NCI-H524 (cell line): Measurements from ENCODE around the gene RAB3C.

Experiments used
- DNase-seq, 2 experiments: peaks; one replicate each; lab custom pipeline; 2025; lab: John Stamatoyannopoulos, UW

The RAB3C gene

DNA sequence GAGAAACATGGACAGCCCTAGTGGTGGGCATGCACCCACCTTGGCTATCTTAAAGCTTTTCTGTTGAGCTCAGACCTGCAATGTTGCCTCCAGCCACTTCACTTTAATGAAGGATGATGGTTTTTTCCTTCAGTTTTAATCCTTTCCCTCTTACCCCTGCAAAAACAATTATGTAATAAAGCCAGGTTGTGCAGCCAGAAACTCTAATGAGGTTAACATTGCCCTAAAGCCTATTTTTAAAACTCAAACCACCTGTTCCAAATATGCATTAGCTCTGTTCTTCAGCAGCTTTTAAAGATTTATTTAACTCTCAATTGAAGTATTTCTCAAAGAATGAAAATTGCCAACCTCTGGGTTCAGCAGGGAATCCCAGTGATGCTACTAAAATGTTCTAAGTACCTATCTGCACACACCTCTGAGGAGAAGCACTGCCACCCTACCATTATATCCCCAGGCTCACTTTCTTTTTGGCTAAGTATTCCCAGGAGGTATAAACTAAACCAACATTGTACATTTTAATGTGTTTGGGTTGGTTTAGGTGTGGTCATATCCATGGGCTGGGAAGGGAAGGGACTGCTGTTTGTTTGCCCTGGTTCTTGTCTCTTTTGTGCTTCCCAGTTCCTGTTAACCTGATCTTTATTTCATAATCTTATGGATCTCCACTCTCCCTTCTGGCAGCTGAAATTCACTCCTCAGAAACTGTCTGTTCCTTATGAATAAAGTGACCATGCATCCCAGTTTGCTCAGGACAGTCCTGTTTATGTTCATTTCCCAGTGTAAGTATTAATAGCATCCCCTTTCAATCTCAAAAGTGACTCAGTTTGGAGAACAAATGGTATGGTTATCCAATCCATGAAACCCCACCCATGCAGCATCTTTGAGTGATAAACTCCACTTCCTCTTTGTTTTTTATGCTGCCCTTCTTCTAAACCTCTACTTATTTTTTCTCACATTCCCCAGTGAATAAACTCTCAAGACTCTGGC is 251.7 kb downstream of the RAB3C start:
- DNase-seq: peak; percentile 10 to 45

DNA sequence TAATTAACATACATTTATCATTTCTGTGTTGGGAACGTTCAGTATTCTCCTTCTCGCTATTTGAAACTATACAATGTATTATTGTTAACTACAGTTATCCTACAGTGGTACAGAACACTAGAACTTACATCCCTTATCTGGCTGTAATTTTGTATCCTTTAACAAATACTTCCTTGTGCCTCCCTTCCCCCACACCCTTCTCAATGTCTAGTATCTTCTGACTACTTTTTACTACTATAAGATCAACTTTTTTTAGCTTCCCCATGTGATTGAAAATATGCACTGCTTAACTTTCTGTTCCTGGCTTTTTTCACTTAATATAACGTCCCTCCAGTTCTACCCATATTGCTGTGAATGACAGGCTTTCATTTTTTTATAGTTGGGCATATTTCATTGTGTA is 253.5 kb downstream of the RAB3C start:
- DNase-seq: no peak

DNA sequence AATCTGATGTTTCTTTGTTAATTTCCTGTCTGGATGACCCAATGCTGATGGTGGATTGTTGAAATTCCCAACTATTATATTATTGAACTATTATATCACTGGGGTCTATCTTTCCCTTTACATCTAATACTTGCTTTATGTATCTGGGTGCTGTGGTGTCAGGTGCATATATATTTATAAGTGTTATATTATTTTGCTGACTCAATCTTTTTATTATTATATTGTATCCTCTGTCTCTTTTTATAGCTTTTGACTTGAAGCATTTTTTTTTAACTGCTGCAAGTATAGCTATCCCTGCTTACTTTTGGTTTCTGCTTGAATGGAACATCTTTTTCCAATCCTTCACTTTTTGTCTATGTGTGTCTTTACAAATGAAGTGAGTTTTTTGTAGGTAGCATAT is 255.9 kb downstream of the RAB3C start:
- DNase-seq: no peak

GRCh38 chr5:58842852-58843251 is 260.0 kb downstream of the RAB3C start:
- no peak for DNase-seq

DNA sequence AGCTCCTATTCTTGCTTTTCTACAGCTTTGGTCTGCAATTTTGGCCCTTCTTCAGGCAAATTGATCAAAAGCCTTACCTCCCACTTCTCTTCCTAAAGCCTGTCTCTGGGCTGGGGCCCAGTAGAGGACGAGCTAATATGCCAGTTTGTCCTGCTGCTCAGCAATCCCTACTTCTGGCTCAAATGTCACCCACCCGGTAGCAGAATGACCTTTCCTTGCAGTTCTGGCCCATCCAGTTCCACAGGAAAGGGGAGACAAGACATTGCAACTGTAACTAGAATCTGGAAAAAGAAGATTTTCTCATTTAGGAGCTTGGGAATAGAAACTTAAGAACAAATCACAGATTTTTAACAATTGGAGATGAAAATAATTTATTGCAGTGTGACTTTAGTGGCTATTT is 261.5 kb downstream of the RAB3C start:
- DNase-seq: no peak

- DNase-seq: no peak
Measured at GRCh38 chr5:58847041-58847440, 264.2 kb downstream of the RAB3C start.

DNA sequence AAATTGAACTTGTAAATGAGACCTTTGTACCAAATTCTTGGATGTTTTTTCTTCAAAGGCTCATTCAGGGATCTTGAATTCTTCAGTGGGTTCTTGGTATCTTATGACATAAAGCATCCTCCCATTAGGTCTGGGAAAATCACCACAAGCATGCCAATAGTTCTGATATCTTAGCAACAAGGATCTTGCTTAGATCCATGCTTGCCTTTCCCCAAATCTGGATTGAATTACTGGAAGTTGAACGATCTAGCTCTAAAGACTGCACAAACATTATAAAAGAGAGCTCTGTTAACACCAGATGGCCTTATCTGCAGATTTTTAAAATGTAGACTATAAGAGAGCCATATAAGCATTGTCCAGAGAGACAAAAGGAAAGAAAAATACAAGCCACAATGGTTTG is 266.3 kb downstream of the RAB3C start:
- DNase-seq: no peak

DNA sequence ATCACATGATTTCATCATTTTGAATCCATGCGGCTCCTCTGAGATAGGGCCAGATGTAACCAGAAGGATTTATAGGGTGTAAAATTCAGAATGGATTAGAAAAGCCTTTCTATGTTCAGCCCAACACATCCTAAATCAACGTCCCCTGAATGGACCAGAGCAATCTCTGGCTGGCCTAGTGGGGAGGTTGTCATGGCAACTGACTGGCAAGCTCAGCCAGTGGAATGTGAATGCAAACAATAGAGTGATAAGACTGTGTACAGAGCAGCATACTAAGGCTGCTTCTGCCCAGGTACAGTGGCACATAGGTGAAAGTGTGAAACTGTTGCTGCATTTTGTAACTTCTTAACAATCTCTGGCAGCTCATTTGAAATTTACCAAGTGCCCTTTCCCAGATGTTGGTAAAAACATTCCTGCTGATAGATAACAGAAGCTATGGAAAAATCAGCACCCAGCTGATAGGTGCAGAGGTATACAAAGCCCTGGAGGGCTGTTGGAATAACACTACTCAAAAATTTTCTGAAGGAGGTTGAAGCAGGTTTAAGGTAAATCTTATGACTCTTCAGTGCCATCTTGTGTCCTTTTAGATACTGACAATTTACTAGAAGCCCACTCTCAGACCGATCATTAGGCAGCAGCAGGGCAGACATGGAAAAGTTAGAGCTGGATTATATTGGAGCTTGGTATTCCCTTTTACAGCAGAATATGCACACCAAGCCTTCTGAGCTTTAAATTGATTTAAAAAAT is 267.2 kb downstream of the RAB3C start:
- DNase-seq: peak; percentile 51 to 77

DNA sequence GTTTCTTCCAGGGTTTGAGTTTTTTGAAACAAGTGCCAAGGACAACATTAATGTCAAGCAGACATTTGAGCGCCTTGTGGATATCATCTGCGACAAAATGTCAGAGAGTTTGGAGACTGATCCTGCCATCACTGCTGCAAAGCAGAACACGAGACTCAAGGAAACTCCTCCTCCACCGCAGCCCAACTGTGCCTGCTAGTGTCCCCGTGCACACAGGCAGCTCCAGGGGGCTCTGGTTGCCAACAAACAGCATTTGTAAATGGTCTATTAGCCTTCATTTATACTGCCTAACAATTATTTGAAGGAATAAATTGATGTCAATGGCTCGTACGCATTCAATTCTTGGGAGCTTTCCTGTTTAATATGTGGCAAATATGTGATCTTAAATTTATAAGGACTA is 268.3 kb downstream of the RAB3C start:
- no peak for DNase-seq

- DNase-seq: no peak
Measured at GRCh38 chr5:58851571-58851970, 268.7 kb downstream of the RAB3C start.

GRCh38 chr5:58852566-58852965 is 269.7 kb downstream of the RAB3C start:
- no peak for DNase-seq

GRCh38 chr5:58854441-58854840 is 271.6 kb downstream of the RAB3C start:
- no peak for DNase-seq

DNA sequence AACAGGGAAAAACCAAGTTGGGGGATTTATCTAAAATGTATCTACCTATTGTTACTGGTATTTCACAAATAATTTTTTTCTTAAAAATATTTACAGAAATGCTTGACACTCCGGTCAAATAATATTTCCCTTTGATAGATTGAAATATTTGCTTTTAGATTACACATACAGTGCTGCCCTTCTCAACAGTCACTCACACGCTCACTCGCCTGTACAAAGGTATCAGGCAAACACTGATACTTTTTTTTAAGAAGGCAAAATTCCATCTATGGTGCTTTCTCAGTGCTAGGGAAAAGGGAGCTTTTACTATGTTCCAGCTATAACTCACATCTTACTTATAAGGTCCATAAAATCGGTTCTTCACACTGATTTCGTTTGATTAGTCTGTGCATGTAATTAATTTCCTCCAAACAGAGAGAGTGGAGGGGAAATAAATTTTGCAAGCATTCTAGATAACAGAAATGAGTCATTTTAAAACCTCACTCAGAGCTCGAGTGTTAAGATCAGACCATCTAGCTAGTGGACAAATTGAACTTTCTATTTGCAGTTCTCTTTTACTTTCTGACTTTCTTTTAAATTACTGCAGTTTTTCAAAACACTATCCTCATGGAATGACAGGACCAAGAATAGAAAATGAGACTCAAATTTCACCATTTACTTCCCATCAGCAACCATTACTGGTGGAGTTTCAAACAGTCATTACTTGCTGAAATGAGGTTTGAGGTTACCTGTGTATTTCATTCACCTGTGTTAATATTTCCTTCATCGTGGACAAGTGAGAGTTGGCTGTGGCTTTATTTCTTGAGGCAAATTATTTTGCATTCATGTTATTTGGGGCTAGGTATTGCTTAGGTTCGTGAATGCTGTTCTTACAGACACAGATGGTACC is 273.2 kb downstream of the RAB3C start:
- DNase-seq: no peak

- DNase-seq: no peak
Measured at GRCh38 chr5:58857609-58858008, 274.7 kb downstream of the RAB3C start.

DNA sequence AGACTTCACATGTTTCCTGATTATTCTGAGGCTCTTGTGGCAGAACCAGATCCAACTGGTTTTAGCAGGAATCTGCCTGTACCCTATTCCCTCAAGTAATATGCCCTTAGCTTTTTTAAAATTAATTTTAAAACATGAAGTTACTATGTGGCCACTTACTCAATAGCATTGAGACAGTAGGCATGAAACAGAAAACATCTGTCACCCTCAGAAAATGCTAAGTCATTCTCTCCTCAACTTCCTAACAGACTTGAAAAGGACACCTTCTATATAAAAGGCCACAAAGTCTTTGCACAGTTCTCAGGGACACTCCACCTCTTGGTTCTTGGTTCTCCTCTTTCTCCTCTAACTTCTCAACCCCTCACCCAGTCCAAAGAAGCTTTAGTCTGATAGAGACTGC is 277.8 kb downstream of the RAB3C start:
- DNase-seq: peak in 1 of 2 experiments; percentile 2

DNA sequence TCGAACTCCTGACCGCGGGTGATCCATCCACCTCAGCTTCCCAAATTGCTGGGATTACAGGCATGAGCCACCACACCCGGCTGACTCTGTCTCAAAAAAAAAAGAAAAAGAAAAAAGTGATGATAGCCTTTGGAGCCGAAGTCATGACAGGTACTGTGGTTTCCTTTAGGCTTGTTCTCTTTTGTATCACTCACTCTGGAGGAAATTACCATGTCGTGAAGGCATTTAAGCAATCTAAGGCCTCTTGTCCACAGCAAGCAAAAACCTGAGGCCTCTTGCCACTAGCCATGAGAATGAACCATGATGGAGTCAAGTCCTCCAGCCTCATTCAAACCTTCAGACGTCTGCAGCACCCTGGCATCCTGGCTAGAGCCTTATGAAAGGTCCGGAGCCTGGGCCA is 286.1 kb downstream of the RAB3C start:
- no peak for DNase-seq

GRCh38 chr5:58871648-58872242 is 288.9 kb downstream of the RAB3C start:
- peak; percentile 26 to 61 for DNase-seq

GRCh38 chr5:58872670-58873273 is 289.9 kb downstream of the RAB3C start:
- DNase-seq: no peak

GRCh38 chr5:58875599-58875998 is 292.7 kb downstream of the RAB3C start:
- no peak for DNase-seq

GRCh38 chr5:58885260-58885659 is 302.4 kb downstream of the RAB3C start:
- DNase-seq: no peak
